Trophoblast cell (in vitro differentiated cells and primary cell): Measurements from ENCODE around the gene CELF6.
"Not testable (repeated sequence)": the region's sequence is repeated elsewhere in the genome, so short reads cannot be mapped to it uniquely, and the experiment has no call there.

Source experiments
- DNase-seq, 2 donors: peaks; one replicate each; pipeline ENCODE4 v3.0.0-alpha.2; 2016
- H2AFZ ChIP-seq: 2 replicates; pipeline ENCODE4 v1.6.1; 2013; ENCODE audit warnings: low read length, moderate library complexity, mild to moderate bottlenecking; ENCODE audit not compliant: insufficient read depth, poor library complexity
- H2AK5ac ChIP-seq: 2 replicates; pipeline ENCODE4 v1.6.1; 2013; ENCODE audit warnings: mild to moderate bottlenecking, low read length
- H2BK120ac ChIP-seq: 2 replicates; pipeline ENCODE4 v1.6.1; 2013; ENCODE audit warnings: low read length, mild to moderate bottlenecking, moderate library complexity; ENCODE audit not compliant: insufficient read depth, poor library complexity
- H2BK12ac ChIP-seq: 2 replicates; pipeline ENCODE4 v1.6.1; 2013; ENCODE audit warnings: mild to moderate bottlenecking, low read length, moderate library complexity
- H2BK5ac ChIP-seq: 2 replicates; pipeline ENCODE4 v1.6.1; 2013; ENCODE audit warnings: low read length, low read depth, moderate library complexity, mild to moderate bottlenecking; ENCODE audit not compliant: poor library complexity
- H3K14ac ChIP-seq: 2 replicates; pipeline ENCODE4 v1.6.1; 2013; ENCODE audit warnings: mild to moderate bottlenecking, low read length
- H3K18ac ChIP-seq: 2 replicates; pipeline ENCODE4 v1.6.1; 2013; ENCODE audit warnings: mild to moderate bottlenecking, low read length
- H3K23ac ChIP-seq: 2 replicates; pipeline ENCODE4 v1.6.1; 2013; ENCODE audit warnings: low read length
- H3K27ac ChIP-seq: 2 replicates; pipeline ENCODE4 v1.5.1; 2013; ENCODE audit warnings: low read depth, mild to moderate bottlenecking, inconsistent platforms, low read length, moderate library complexity
- H3K27me3 ChIP-seq: 2 replicates; pipeline ENCODE4 v1.6.1; 2013; ENCODE audit warnings: inconsistent platforms, mild to moderate bottlenecking, low read length, moderate library complexity; ENCODE audit not compliant: insufficient read depth
- H3K36me3 ChIP-seq, 2 experiments: 1 replicate in 1 of 2; 2 replicates in 1 of 2; pipeline ENCODE4 v1.6.1; 2013; ENCODE audit warnings: low read length in 2 of 2, mild to moderate bottlenecking in 2 of 2, moderate library complexity in 1 of 2; ENCODE audit not compliant: insufficient read depth in 2 of 2, control insufficient read depth in 1 of 2
- H3K4ac ChIP-seq: 2 replicates; pipeline ENCODE4 v1.6.1; 2013; ENCODE audit warnings: low read depth, mild to moderate bottlenecking, low read length, moderate library complexity
- H3K4me1 ChIP-seq, 2 experiments: 1 replicate in 1 of 2; 2 replicates in 1 of 2; pipeline ENCODE4 v1.6.1; 2013; ENCODE audit warnings: low read length in 2 of 2, mild to moderate bottlenecking in 2 of 2, moderate library complexity in 1 of 2; ENCODE audit not compliant: insufficient read depth in 2 of 2, control insufficient read depth in 1 of 2
- H3K4me2 ChIP-seq: 2 replicates; pipeline ENCODE4 v1.6.1; 2013; ENCODE audit warnings: inconsistent platforms, mild to moderate bottlenecking, low read length, moderate library complexity
- H3K4me3 ChIP-seq: 2 replicates; pipeline ENCODE4 v1.5.1; 2013; ENCODE audit warnings: mild to moderate bottlenecking, low read depth, low read length, inconsistent platforms
- H3K79me1 ChIP-seq: one replicate; pipeline ENCODE4 v1.6.1; 2013; ENCODE audit warnings: low read length
- H3K79me2 ChIP-seq: 2 replicates; pipeline ENCODE4 v1.6.1; 2013; ENCODE audit warnings: low read length, mild to moderate bottlenecking; ENCODE audit not compliant: control insufficient read depth, insufficient read depth, poor library complexity
- H3K9ac ChIP-seq: 2 replicates; pipeline ENCODE4 v1.6.1; 2013; ENCODE audit warnings: mild to moderate bottlenecking, low read length
- H3K9me3 ChIP-seq: 2 replicates; pipeline ENCODE4 v1.6.1; 2013; ENCODE audit warnings: low read depth, mild to moderate bottlenecking, control low read depth, inconsistent platforms, low read length; ENCODE audit not compliant: insufficient read depth
- H4K12ac ChIP-seq: 2 replicates; pipeline ENCODE4 v1.6.1; 2013; ENCODE audit warnings: low read depth, mild to moderate bottlenecking, low read length, moderate library complexity
- H4K8ac ChIP-seq: 2 replicates; pipeline ENCODE4 v1.6.1; 2013; ENCODE audit warnings: low read depth, mild to moderate bottlenecking, low read length, moderate library complexity
- H4K91ac ChIP-seq: one replicate; pipeline ENCODE4 v1.6.1; 2013; ENCODE audit warnings: low read depth, mild to moderate bottlenecking, low read length, moderate library complexity
- WGBS: extraction: QIAGEN DNeasy Blood & Tissue Kit; methylation state at CpG from one replicate; pipeline ENCODE4 v1.1.7; 2013; ENCODE audit warnings: missing lambda C conversion rate; ENCODE audit not compliant: insufficient read length, insufficient coverage; ENCODE audit errors: extremely low coverage; 5-methylcytosine and 5-hydroxymethylcytosine counted together

Gene CELF6

GRCh38 chr15:72275635-72276325, 44.2 kb downstream of the CELF6 start:
- H2BK12ac ChIP-seq, H3K36me3 ChIP-seq, H3K27me3 ChIP-seq, H3K4me2 ChIP-seq, H3K23ac ChIP-seq, H3K9ac ChIP-seq, H3K79me1 ChIP-seq, H4K91ac ChIP-seq, H3K4me1 ChIP-seq, H3K79me2 ChIP-seq, H2AK5ac ChIP-seq, H3K9me3 ChIP-seq, DNase-seq, H3K4me3 ChIP-seq, H3K4ac ChIP-seq, H4K8ac ChIP-seq, H4K12ac ChIP-seq, H2AFZ ChIP-seq, H3K14ac ChIP-seq, H2BK120ac ChIP-seq, H3K18ac ChIP-seq, H3K27ac ChIP-seq, H2BK5ac ChIP-seq: not testable (repeated sequence)

DNA sequence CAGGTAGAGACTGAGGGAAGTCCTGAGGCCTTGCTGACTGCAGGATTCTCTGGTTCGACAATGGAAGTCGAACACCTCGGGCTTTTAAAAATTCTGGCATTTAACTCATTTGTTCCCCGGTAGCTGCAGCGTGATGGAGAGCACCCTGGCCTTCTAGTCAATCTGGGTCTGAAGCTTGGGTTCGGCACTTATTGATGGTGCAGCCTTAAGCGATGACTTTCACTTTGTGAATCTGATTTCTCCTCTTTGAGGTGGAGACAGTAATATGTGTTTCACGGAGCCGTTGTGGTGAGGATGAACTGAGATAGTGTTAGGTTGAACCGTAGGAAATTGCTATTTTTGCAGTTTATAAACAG, 47.0 kb downstream of the CELF6 start:
- no CpG with 5 or more reads among the region's 10 CpGs for WGBS
- peak overlapping the region; percentile 90 for H3K4me3 ChIP-seq
- H3K14ac ChIP-seq: no peak overlapping the region
- no peak overlapping the region for H2BK5ac ChIP-seq
- H3K79me1 ChIP-seq: peaks cover 5% of the 10 kb centered on the region
- peak overlapping the region; percentile 59 for H4K8ac ChIP-seq
- DNase-seq: no peak
- no peaks in the 10 kb centered on the region for H3K4me1 ChIP-seq
- no peak overlapping the region for H3K4ac ChIP-seq
- peak overlapping the region; percentile 8 for H3K9ac ChIP-seq
- no peaks in the 10 kb centered on the region for H3K9me3 ChIP-seq
- no peak overlapping the region for H4K91ac ChIP-seq
- H3K27ac ChIP-seq: no peak overlapping the region
- H2BK120ac ChIP-seq: no peak overlapping the region
- no peak overlapping the region for H3K23ac ChIP-seq
- no peak overlapping the region for H2BK12ac ChIP-seq
- peaks cover 5% of the 10 kb centered on the region for H3K79me2 ChIP-seq
- no peak overlapping the region for H2AK5ac ChIP-seq
- H3K36me3 ChIP-seq: peaks cover 3 to 4% of the 10 kb centered on the region in 2 experiments
- H2AFZ ChIP-seq: peak overlapping the region; percentile 51
- H3K27me3 ChIP-seq: no peaks in the 10 kb centered on the region
- peak overlapping the region; percentile 22 for H4K12ac ChIP-seq
- H3K18ac ChIP-seq: no peak overlapping the region
- peak overlapping the region; percentile 77 for H3K4me2 ChIP-seq

- Histone ChIP-seq H3K4ac (peak within 1 kb of the TSS; percentile 82), H4K12ac (peak within 1 kb of the TSS; percentile 71), H2AK5ac (peak within 1 kb of the TSS; percentile 61), H2BK120ac (peak within 1 kb of the TSS; percentile 44), H3K27ac (peak within 1 kb of the TSS; percentile 40), H2BK12ac (no peak within 1 kb of the TSS), H3K14ac (peak within 1 kb of the TSS; percentile 89), H3K18ac (peak within 1 kb of the TSS; percentile 93), H3K79me2 (peaks cover 5% of the 10 kb centered on the region), H3K36me3 (peaks cover 4 to 5% of the 10 kb centered on the region in 2 experiments), H3K79me1 (peaks cover 5% of the 10 kb centered on the region), H2BK5ac (peak within 1 kb of the TSS; percentile 18), H3K4me3 (peak within 1 kb of the TSS; percentile 90), H4K91ac (peak within 1 kb of the TSS; percentile 93), H3K27me3 (no peaks in the 10 kb centered on the region), H3K4me2 (peak within 1 kb of the TSS; percentile 77), H3K9me3 (peaks cover under 1% of the 10 kb centered on the region), H2AFZ (peak within 1 kb of the TSS; percentile 77), H3K23ac (no peak within 1 kb of the TSS), H3K4me1 (no peaks in the 10 kb centered on the region), H4K8ac (peak within 1 kb of the TSS; percentile 90), H3K9ac (peak within 1 kb of the TSS; percentile 91)
- peak; percentile 93 to 96 for DNase-seq
- WGBS: no CpG with 5 or more reads among the region's 82 CpGs
Measured at GRCh38 chr15:72272213-72272996, 47.6 kb downstream of the CELF6 start, which contains the start of gene PARP6. Gene PARP6, minus strand, starts transcription at chr15:72272554. Its CDS starts 5,077 bp downstream, at chr15:72267477.

GRCh38 chr15:72271895-72272212, 48.1 kb downstream of the CELF6 start:
- Histone ChIP-seq H4K8ac (peak overlapping the region; percentile 90), H3K9ac (peak overlapping the region; percentile 91), H3K4ac (peak overlapping the region; percentile 82), H3K4me3 (peak overlapping the region; percentile 90), H3K4me2 (peak overlapping the region; percentile 77), H3K18ac (no peak overlapping the region), H3K79me2 (peaks cover 5% of the 10 kb centered on the region), H3K27ac (peak overlapping the region; percentile 40), H3K14ac (peak overlapping the region; percentile 89), H2AFZ (peak overlapping the region; percentile 39), H2BK120ac (peak overlapping the region; percentile 44), H3K79me1 (peaks cover 5% of the 10 kb centered on the region), H2BK12ac (no peak overlapping the region), H3K36me3 (peaks cover 6 to 7% of the 10 kb centered on the region in 2 experiments), H3K4me1 (no peaks in the 10 kb centered on the region), H2AK5ac (peak overlapping the region; percentile 61), H4K91ac (peak overlapping the region; percentile 93), H3K23ac (no peak overlapping the region), H3K9me3 (peaks cover 1% of the 10 kb centered on the region), H4K12ac (peak overlapping the region; percentile 71), H3K27me3 (no peaks in the 10 kb centered on the region), H2BK5ac (no peak overlapping the region)
- peak in 1 of 2 donors; percentile 9 for DNase-seq
- whole genome bisulfite sequencing: no CpG with 5 or more reads among the region's 13 CpGs
